Anterior cingulate cortex (tissue), 58 donors: ENCODE measurements around the gene RHBDL3.
A peak's percentile ranks its signal among the peaks of the same experiment; 100 is the strongest.

Experiments used
- DNase-seq, 58 donors: peaks; one replicate each; lab custom pipeline; 2025; lab: John Stamatoyannopoulos, UW

RHBDL3 gene

GRCh38 chr17:32266051-32266388 lies 388 bp downstream of the RHBDL3 start:
- DNase-seq, result no peak

GRCh38 chr17:32266389-32267301 lies 1.0 kb downstream of the RHBDL3 start:
- DNase-seq, result peak in 5 of 58 donors; percentile 15 to 35 (median 31)

- DNase-seq, result peak in 11 of 58 donors; percentile 11 to 64 (median 36)
Observed at GRCh38 chr17:32267690-32268205, 2.1 kb downstream of the RHBDL3 start.

GRCh38 chr17:32268734-32269288 lies 3.2 kb downstream of the RHBDL3 start:
- DNase-seq, result no peak

- peak in 26 of 58 donors; percentile 9 to 63 (median 30) for DNase-seq
Observed at GRCh38 chr17:32269377-32269776, 3.7 kb downstream of the RHBDL3 start.

- no peak for DNase-seq
Observed at GRCh38 chr17:32271844-32272243, 6.2 kb downstream of the RHBDL3 start.

GRCh38 chr17:32274101-32274500 lies 8.5 kb downstream of the RHBDL3 start:
- DNase-seq, result no peak

GRCh38 chr17:32274643-32275042 lies 9.0 kb downstream of the RHBDL3 start:
- no peak for DNase-seq

GRCh38 chr17:32275060-32276042 lies 9.7 kb downstream of the RHBDL3 start:
- peak in 7 of 58 donors; percentile 18 to 80 (median 54) for DNase-seq

- no peak for DNase-seq
Observed at GRCh38 chr17:32276171-32276601, 10.6 kb downstream of the RHBDL3 start.

GRCh38 chr17:32277284-32277683 lies 11.7 kb downstream of the RHBDL3 start:
- peak in 18 of 58 donors; percentile 10 to 47 (median 26) for DNase-seq

- DNase-seq, result no peak
Observed at GRCh38 chr17:32278815-32279214, 13.2 kb downstream of the RHBDL3 start.

- DNase-seq, result no peak
Observed at GRCh38 chr17:32279891-32280716, 14.5 kb downstream of the RHBDL3 start.

- DNase-seq, result peak in 4 of 58 donors; percentile 16 to 73 (median 26)
Observed at GRCh38 chr17:32281011-32281451, 15.4 kb downstream of the RHBDL3 start.

- DNase-seq, result peak in 13 of 58 donors; percentile 15 to 52 (median 29)
Observed at GRCh38 chr17:32283745-32284201, 18.1 kb downstream of the RHBDL3 start.

- no peak for DNase-seq
Observed at GRCh38 chr17:32285306-32285705, 19.7 kb downstream of the RHBDL3 start.

GRCh38 chr17:32285746-32286517 lies 20.3 kb downstream of the RHBDL3 start:
- DNase-seq, result peak in 47 of 58 donors; percentile 25 to 90 (median 58)

- peak in 1 of 58 donors; percentile 26 for DNase-seq
Observed at GRCh38 chr17:32286518-32286900, 20.9 kb downstream of the RHBDL3 start.
